WTC11 (cell line): ENCODE measurements around the gene CRYBB1. TPM values are rescaled to one million over a fixed set of nuclear protein-coding genes. Genes with fewer than 3 reads are reported as not detected.

Source experiments
- ATAC-seq: fragments of 200-7000 bp; cut with Tn5 transposase; 2 replicates; pipeline ENCODE4 v1.10.0; 2021; ENCODE audit warnings: mild to moderate bottlenecking, moderate library complexity
- CTCF ChIA-PET: fragments of 300-600 bp; sonication (Branson Sonifier 250); formaldehyde crosslinking; loops from one replicate; lab custom pipeline; 2021; ENCODE audit warnings: antibody characterized with exemption; lab: Charles Lee
- POLR2A ChIA-PET: fragments of 350-600 bp; sonication (Branson Sonifier 250); formaldehyde crosslinking; loops from one replicate; lab custom pipeline; 2021; ENCODE audit warnings: antibody characterized with exemption; lab: Charles Lee
- DNase-seq: peaks from one replicate; pipeline ENCODE4 v3.0.0; 2021; ENCODE audit warnings: low spot score
- H3K27ac Mint-ChIP-seq: 2 replicates; pipeline ENCODE4 v1.8.0; 2021; ENCODE audit warnings: mixed read lengths
- H3K27me3 Mint-ChIP-seq: 2 replicates; pipeline ENCODE4 v1.8.0; 2021; ENCODE audit warnings: low read depth, mild to moderate bottlenecking, moderate library complexity, mixed read lengths
- H3K36me3 Mint-ChIP-seq: 2 replicates; pipeline ENCODE4 v1.8.0; 2021; ENCODE audit warnings: mixed read lengths
- H3K4me1 Mint-ChIP-seq: 2 replicates; pipeline ENCODE4 v1.8.0; 2022; ENCODE audit warnings: mixed read lengths
- H3K4me3 Mint-ChIP-seq: 2 replicates; pipeline ENCODE4 v1.8.0; 2021; ENCODE audit warnings: mild to moderate bottlenecking, moderate library complexity, mixed read lengths
- H3K9me3 Mint-ChIP-seq: 2 replicates; pipeline ENCODE4 v1.8.0; 2021; ENCODE audit warnings: mixed read lengths
- AR ChIP-seq: fragments of 250-450 bp; sonication (Bioruptor Pico); IDR thresholded peaks from 2 replicates; pipeline ENCODE4 v1.9.0; 2021; ENCODE audit warnings: mild to moderate bottlenecking
- ATF6 ChIP-seq: sonication (generic); formaldehyde crosslinking; IDR thresholded peaks from 2 replicates; pipeline ENCODE4 v1.8.1; 2023; ENCODE audit warnings: mild to moderate bottlenecking, missing genetic modification reagents
- ERG ChIP-seq: fragments of 250-450 bp; sonication (Bioruptor Pico); IDR thresholded peaks from 2 replicates; pipeline ENCODE4 v1.8.0; 2021; ENCODE audit warnings: mild to moderate bottlenecking
- ESRRA ChIP-seq: sonication (generic); formaldehyde crosslinking; IDR thresholded peaks from 2 replicates; pipeline ENCODE4 v1.8.1; 2022; ENCODE audit warnings: mild to moderate bottlenecking, missing genetic modification reagents, borderline replicate concordance
- GRHL2 ChIP-seq: fragments of 250-450 bp; sonication (Bioruptor Pico); IDR thresholded peaks from 2 replicates; pipeline ENCODE4 v1.8.0; 2022; ENCODE audit warnings: mild to moderate bottlenecking, moderate library complexity; ENCODE audit not compliant: insufficient replicate concordance, severe bottlenecking
- IRF2 ChIP-seq: sonication (generic); formaldehyde crosslinking; IDR thresholded peaks from 2 replicates; pipeline ENCODE4 v1.8.0; 2022; ENCODE audit warnings: low read depth, missing genetic modification reagents, borderline replicate concordance
- JAZF1 ChIP-seq: fragments of 250-450 bp; sonication (Bioruptor Pico); IDR thresholded peaks from 2 replicates; pipeline ENCODE4 v1.9.0; 2021; ENCODE audit warnings: moderate library complexity, mild to moderate bottlenecking, inconsistent platforms
- NFATC4 ChIP-seq: fragments of 250-450 bp; sonication (Bioruptor Pico); IDR thresholded peaks from 2 replicates; pipeline ENCODE4 v1.9.0; 2021; ENCODE audit warnings: mild to moderate bottlenecking
- NR2C2 ChIP-seq: sonication (generic); formaldehyde crosslinking; IDR thresholded peaks from 2 replicates; pipeline ENCODE4 v1.8.0; 2022; ENCODE audit warnings: mild to moderate bottlenecking, missing genetic modification reagents
- PRRX2 ChIP-seq: fragments of 250-450 bp; sonication (Bioruptor Pico); IDR thresholded peaks from 2 replicates; pipeline ENCODE4 v1.8.0; 2021; ENCODE audit warnings: mild to moderate bottlenecking
- RELA ChIP-seq: sonication (generic); formaldehyde crosslinking; IDR thresholded peaks from 2 replicates; pipeline ENCODE4 v1.8.1; 2022; ENCODE audit warnings: missing genetic modification reagents, mild to moderate bottlenecking, borderline replicate concordance
- SP1 ChIP-seq: sonication (generic); formaldehyde crosslinking; conservative IDR thresholded peaks from 2 replicates; pipeline ENCODE4 v1.8.1; 2022; ENCODE audit warnings: missing genetic modification reagents
- TP53 ChIP-seq: sonication (generic); formaldehyde crosslinking; IDR thresholded peaks from 2 replicates; pipeline ENCODE4 v1.8.1; 2023; ENCODE audit warnings: mild to moderate bottlenecking, missing genetic modification reagents
- USF2 ChIP-seq: sonication (generic); formaldehyde crosslinking; IDR thresholded peaks from 2 replicates; pipeline ENCODE4 v1.8.1; 2023; ENCODE audit warnings: mild to moderate bottlenecking, missing genetic modification reagents, moderate library complexity
- ZBTB21 ChIP-seq: sonication (generic); formaldehyde crosslinking; IDR thresholded peaks from 2 replicates; pipeline ENCODE4 v1.8.1; 2023; ENCODE audit warnings: mild to moderate bottlenecking, missing genetic modification reagents, borderline replicate concordance
- ZNF121 ChIP-seq: sonication (generic); formaldehyde crosslinking; IDR thresholded peaks from 2 replicates; pipeline ENCODE4 v1.8.0; 2023; ENCODE audit warnings: missing genetic modification reagents
- ZNF232 ChIP-seq: sonication (generic); formaldehyde crosslinking; IDR thresholded peaks from 2 replicates; pipeline ENCODE4 v1.8.0; 2022; ENCODE audit warnings: mild to moderate bottlenecking, missing genetic modification reagents
- ZNF396 ChIP-seq: fragments of 250-450 bp; sonication (Bioruptor Pico); IDR thresholded peaks from 2 replicates; pipeline ENCODE4 v1.8.0; 2021; ENCODE audit warnings: mild to moderate bottlenecking, moderate library complexity, borderline replicate concordance
- ZNF416 ChIP-seq: fragments of 250-450 bp; sonication (Bioruptor Pico); IDR thresholded peaks from 2 replicates; pipeline ENCODE4 v1.9.0; 2021; ENCODE audit warnings: mild to moderate bottlenecking, inconsistent platforms
- ZNF512 ChIP-seq: sonication (generic); formaldehyde crosslinking; IDR thresholded peaks from 2 replicates; pipeline ENCODE4 v1.8.1; 2022; ENCODE audit warnings: missing genetic modification reagents, borderline replicate concordance
- total RNA-seq: library from RNA; stranded (reverse); gene quantifications from 3 replicates; pipeline ENCODE4 v1.2.3, GENCODE V29; 2021

The CRYBB1 gene
- total RNA-seq, 1 experiment from 2014 or later, result 4.0 TPM

- CTCF ChIA-PET, result no interaction called here
- no peak for ATAC-seq
- DNase-seq, result no peak
- TF ChIP-seq SP1 (no peak), NR2C2 (CRISPR knock-in tag) (no peak), USF2 (CRISPR knock-in tag) (no peak), ZNF396 (CRISPR knock-in tag) (no peak), GRHL2 (CRISPR knock-in tag) (no peak), RELA (CRISPR knock-in tag) (no peak), ZNF121 (no peak), JAZF1 (CRISPR knock-in tag) (no peak), PRRX2 (CRISPR knock-in tag) (no peak), ERG (CRISPR knock-in tag) (no peak), AR (CRISPR knock-in tag) (no peak), ZNF416 (no peak), TP53 (no peak), ZNF512 (CRISPR knock-in tag) (no peak), ZNF232 (CRISPR knock-in tag) (no peak), ATF6 (no peak), IRF2 (CRISPR knock-in tag) (no peak), NFATC4 (no peak), ESRRA (CRISPR knock-in tag) (no peak), ZBTB21 (no peak)
- peaks cover 51% of the 10 kb centered on the region for H3K27me3 Mint-ChIP-seq
- POLR2A ChIA-PET, result no interaction called here
- no peak overlapping the region for H3K4me3 Mint-ChIP-seq
- H3K27ac Mint-ChIP-seq, result no peak overlapping the region
- H3K4me1 Mint-ChIP-seq, result peaks cover 49% of the 10 kb centered on the region
- no peaks in the 10 kb centered on the region for H3K36me3 Mint-ChIP-seq
- no peaks in the 10 kb centered on the region for H3K9me3 Mint-ChIP-seq
Measured at GRCh38 chr22:26609287-26609686, 8.5 kb downstream of the CRYBB1 start.
